Natural killer cell (primary cell): ENCODE results near the gene TRPM5. TPM values are rescaled to one million over a fixed set of nuclear protein-coding genes. Genes with fewer than 3 reads are reported as not detected.

ENCODE experiments used
- ATAC-seq, 3 donors: fragments of 150-1000 bp in 2 of 3; fragments of 200-7000 bp in 1 of 3; cut with Tn5 transposase; 1 replicate in 1 of 3; 2 replicates in 2 of 3; pipeline ENCODE4 v1.10.0; 2021; ENCODE audit warnings: mild to moderate bottlenecking in 2 of 3, moderate library complexity in 2 of 3
- DNase-seq, 2 donors: peaks; one replicate each; pipeline versions ENCODE4 v3.0.0 to v3.0.0-alpha.2; 2013 to 2021; ENCODE audit warnings: mixed read lengths in 1 of 2
- H3K27ac ChIP-seq: one replicate; pipeline ENCODE4 v1.5.1; 2013; ENCODE audit warnings: mild to moderate bottlenecking, low read length
- H3K27me3 ChIP-seq: one replicate; pipeline ENCODE4 v1.6.1; 2013; ENCODE audit warnings: low read length; ENCODE audit not compliant: control insufficient read depth, insufficient read depth
- H3K36me3 ChIP-seq: one replicate; pipeline ENCODE4 v1.6.1; 2013; ENCODE audit warnings: low read length; ENCODE audit not compliant: control insufficient read depth, insufficient read depth
- H3K4me1 ChIP-seq: one replicate; pipeline ENCODE4 v1.6.1; 2013; ENCODE audit warnings: low read length; ENCODE audit not compliant: control insufficient read depth, insufficient read depth
- H3K4me3 ChIP-seq: one replicate; pipeline ENCODE4 v1.5.1; 2013; ENCODE audit warnings: low read length
- H3K9me3 ChIP-seq: one replicate; pipeline ENCODE4 v1.6.1; 2013; ENCODE audit warnings: low read length; ENCODE audit not compliant: control insufficient read depth, insufficient read depth
- H3K27ac Mint-ChIP-seq, 2 donors: one replicate each; pipeline ENCODE4 v1.8.0; 2022; ENCODE audit warnings: mild to moderate bottlenecking in 2 of 2, mixed read lengths in 2 of 2, moderate library complexity in 1 of 2
- H3K27me3 Mint-ChIP-seq, 2 donors: one replicate each; pipeline ENCODE4 v1.8.0; 2022; ENCODE audit warnings: low read depth in 2 of 2, mixed read lengths in 2 of 2
- H3K36me3 Mint-ChIP-seq: one replicate; pipeline ENCODE4 v1.8.0; 2022; ENCODE audit warnings: mixed read lengths
- H3K4me1 Mint-ChIP-seq, 2 donors: one replicate each; pipeline ENCODE4 v1.8.0; 2022; ENCODE audit warnings: mixed read lengths in 2 of 2
- H3K4me3 Mint-ChIP-seq: one replicate; pipeline ENCODE4 v1.8.0; 2022; ENCODE audit warnings: mild to moderate bottlenecking, moderate library complexity, mixed read lengths
- H3K9me3 Mint-ChIP-seq, 2 donors: one replicate each; pipeline ENCODE4 v1.8.0; 2022; ENCODE audit warnings: mixed read lengths in 2 of 2
- CTCF ChIP-seq: fragments of 200-600 bp; IDR thresholded peaks from one replicate; pipeline ENCODE4 v1.8.0; 2022; ENCODE audit warnings: antibody characterized with exemption
- WGBS: methylation state at CpG from one replicate; pipeline ENCODE4 v1.1.7; 2013; ENCODE audit warnings: missing lambda C conversion rate; ENCODE audit not compliant: insufficient coverage; 5-methylcytosine and 5-hydroxymethylcytosine counted together
- intact Hi-C: fragments of 100-400 bp; cut with micrococcal nuclease; formaldehyde crosslinking; loops from one replicate; pipeline ENCODE4 v1.14.2; 2022
- total RNA-seq, 4 donors: library from RNA; stranded (reverse); fragments of 120-200 nt in 1 of 4; gene quantifications; one replicate each; pipeline versions ENCODE4 v1.2.3 to v1.2.4, GENCODE V29; 2013 to 2022

The TRPM5 gene
- total RNA-seq, 3 donors from 2014 or later (not counting 1 experiment from before 2014, with no cell fraction given): not detected

- no peak for DNase-seq
- Mint-ChIP-seq H3K4me1 (no peaks in the 10 kb centered on the region), H3K36me3 (no peaks in the 10 kb centered on the region), H3K4me3 (no peak overlapping the region), H3K9me3 (no peaks in the 10 kb centered on the region), H3K27ac (no peak overlapping the region), H3K27me3 (no peaks in the 10 kb centered on the region)
- Histone ChIP-seq H3K4me1 (no peaks in the 10 kb centered on the region), H3K9me3 (no peaks in the 10 kb centered on the region), H3K4me3 (no peak overlapping the region), H3K27ac (no peak overlapping the region), H3K36me3 (peaks cover 5% of the 10 kb centered on the region), H3K27me3 (no peaks in the 10 kb centered on the region)
- no peak for ATAC-seq
- WGBS: 90% methylated on average over 8 of the region's 11 CpGs
- no peak for TF ChIP-seq CTCF
- intact Hi-C loops: no loop called here
Measured at GRCh38 chr11:2408671-2409070, 35.6 kb downstream of the TRPM5 start.

- Histone ChIP-seq H3K9me3 (no peaks in the 10 kb centered on the region), H3K27me3 (no peaks in the 10 kb centered on the region), H3K4me1 (peaks cover 4% of the 10 kb centered on the region), H3K27ac (no peak overlapping the region), H3K36me3 (peaks cover 20% of the 10 kb centered on the region), H3K4me3 (no peak overlapping the region)
- no peaks in the 10 kb centered on the region for H3K36me3 Mint-ChIP-seq
- H3K27ac Mint-ChIP-seq: no peak overlapping the region
- intact Hi-C loops: no loop called here
- no peaks in the 10 kb centered on the region for H3K27me3 Mint-ChIP-seq
- no peaks in the 10 kb centered on the region for H3K9me3 Mint-ChIP-seq
- no peaks in the 10 kb centered on the region for H3K4me1 Mint-ChIP-seq
- DNase-seq (no peak), ATAC-seq (no peak)
- no peak for TF ChIP-seq CTCF
- H3K4me3 Mint-ChIP-seq: no peak overlapping the region
- WGBS: 87% methylated on average over 24 of the region's 24 CpGs
Measured at GRCh38 chr11:2406878-2407410, 37.4 kb downstream of the TRPM5 start.

- Histone ChIP-seq H3K27me3 (no peaks in the 10 kb centered on the region), H3K36me3 (peaks cover 20% of the 10 kb centered on the region), H3K4me1 (peaks cover 9% of the 10 kb centered on the region), H3K27ac (no peak overlapping the region), H3K9me3 (no peaks in the 10 kb centered on the region), H3K4me3 (no peak overlapping the region)
- Mint-ChIP-seq H3K27ac (no peak overlapping the region), H3K4me3 (no peak overlapping the region), H3K4me1 (peaks cover 2 to 3% of the 10 kb centered on the region in 2 donors), H3K36me3 (no peaks in the 10 kb centered on the region), H3K9me3 (no peaks in the 10 kb centered on the region), H3K27me3 (no peaks in the 10 kb centered on the region)
- 90% methylated on average over 14 of the region's 14 CpGs for WGBS
- intact Hi-C loops: no loop called here
- no peak for ATAC-seq
- TF ChIP-seq CTCF: no peak
- DNase-seq: no peak
Measured at GRCh38 chr11:2406451-2406850, 37.9 kb downstream of the TRPM5 start.

- Histone ChIP-seq H3K4me1 (peaks cover 17% of the 10 kb centered on the region), H3K9me3 (no peaks in the 10 kb centered on the region), H3K36me3 (peaks cover 20% of the 10 kb centered on the region), H3K27me3 (no peaks in the 10 kb centered on the region), H3K4me3 (no peak overlapping the region), H3K27ac (no peak overlapping the region)
- no peak for DNase-seq
- no peaks in the 10 kb centered on the region for H3K27me3 Mint-ChIP-seq
- no peaks in the 10 kb centered on the region for H3K36me3 Mint-ChIP-seq
- ATAC-seq: no peak
- no peak for TF ChIP-seq CTCF
- H3K27ac Mint-ChIP-seq: no peak overlapping the region
- no peak overlapping the region for H3K4me3 Mint-ChIP-seq
- H3K4me1 Mint-ChIP-seq: peaks cover 12% of the 10 kb centered on the region in 2 donors
- intact Hi-C loops: no loop called here
- H3K9me3 Mint-ChIP-seq: no peaks in the 10 kb centered on the region
- 84% methylated on average over 12 of the region's 12 CpGs for WGBS
Measured at GRCh38 chr11:2404735-2405196, 39.5 kb downstream of the TRPM5 start.
